ENCODE data around the gene NFKBIE. TPM values are rescaled to one million over a fixed set of nuclear protein-coding genes. Genes with fewer than 3 reads are reported as not detected.

The NFKBIE gene
- total and polyA plus RNA-seq, 2 experiments from 2014 or later: 14.6 to 25.9 TPM

DNA sequence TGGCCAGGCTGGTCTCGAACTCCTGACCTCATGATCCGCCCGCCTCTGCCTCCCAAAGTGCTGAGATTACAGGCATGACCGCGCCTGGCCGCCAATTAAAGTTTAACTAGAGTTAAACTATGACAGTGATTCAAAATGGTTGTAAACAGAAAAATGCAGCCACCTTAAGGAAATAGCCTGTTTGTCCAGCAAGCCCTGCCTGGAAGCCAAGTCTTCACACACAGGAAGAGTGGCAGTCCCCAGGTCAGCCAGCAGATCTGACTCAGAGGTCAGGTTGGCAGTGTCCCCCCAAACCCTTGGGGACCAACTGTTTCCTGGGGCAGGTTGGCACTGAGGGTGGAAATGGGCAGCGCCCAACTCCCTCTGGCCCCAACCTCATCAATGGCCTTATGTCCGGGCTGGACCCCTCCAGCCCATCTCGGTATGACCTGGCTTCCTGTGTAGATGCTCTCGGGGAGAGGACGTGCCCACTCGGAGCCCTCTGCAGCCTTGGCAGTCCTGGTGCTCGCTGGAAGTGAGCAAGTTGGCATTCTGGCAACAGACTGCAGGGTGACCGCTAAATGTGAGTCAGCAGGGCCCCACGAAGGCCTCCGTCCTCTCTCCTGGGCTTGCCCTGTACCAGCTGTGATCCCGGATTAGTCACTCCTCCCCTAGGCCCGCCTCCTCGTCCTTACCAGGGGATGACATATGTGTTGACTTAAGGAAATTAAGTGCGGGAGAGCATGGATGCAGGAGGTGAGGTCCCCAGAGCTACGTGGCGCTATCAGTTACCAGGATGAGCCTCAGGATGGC, 28.1 kb downstream of the NFKBIE start (continued):
- TF ChIP-seq POLR2AphosphoS5 (IDR thresholded peaks at IDR 0.05; ENCODE audit: low read depth) (no peak), ZNF331 (CRISPR knock-in tag; IDR thresholded peaks at IDR 0.05; ENCODE audit: low read depth) (no peak), EZH2 (IDR thresholded peaks at IDR 0.05; ENCODE audit: low read depth, unreplicated experiment) (no peak)
- TF ChIP-seq, protein P1, sequence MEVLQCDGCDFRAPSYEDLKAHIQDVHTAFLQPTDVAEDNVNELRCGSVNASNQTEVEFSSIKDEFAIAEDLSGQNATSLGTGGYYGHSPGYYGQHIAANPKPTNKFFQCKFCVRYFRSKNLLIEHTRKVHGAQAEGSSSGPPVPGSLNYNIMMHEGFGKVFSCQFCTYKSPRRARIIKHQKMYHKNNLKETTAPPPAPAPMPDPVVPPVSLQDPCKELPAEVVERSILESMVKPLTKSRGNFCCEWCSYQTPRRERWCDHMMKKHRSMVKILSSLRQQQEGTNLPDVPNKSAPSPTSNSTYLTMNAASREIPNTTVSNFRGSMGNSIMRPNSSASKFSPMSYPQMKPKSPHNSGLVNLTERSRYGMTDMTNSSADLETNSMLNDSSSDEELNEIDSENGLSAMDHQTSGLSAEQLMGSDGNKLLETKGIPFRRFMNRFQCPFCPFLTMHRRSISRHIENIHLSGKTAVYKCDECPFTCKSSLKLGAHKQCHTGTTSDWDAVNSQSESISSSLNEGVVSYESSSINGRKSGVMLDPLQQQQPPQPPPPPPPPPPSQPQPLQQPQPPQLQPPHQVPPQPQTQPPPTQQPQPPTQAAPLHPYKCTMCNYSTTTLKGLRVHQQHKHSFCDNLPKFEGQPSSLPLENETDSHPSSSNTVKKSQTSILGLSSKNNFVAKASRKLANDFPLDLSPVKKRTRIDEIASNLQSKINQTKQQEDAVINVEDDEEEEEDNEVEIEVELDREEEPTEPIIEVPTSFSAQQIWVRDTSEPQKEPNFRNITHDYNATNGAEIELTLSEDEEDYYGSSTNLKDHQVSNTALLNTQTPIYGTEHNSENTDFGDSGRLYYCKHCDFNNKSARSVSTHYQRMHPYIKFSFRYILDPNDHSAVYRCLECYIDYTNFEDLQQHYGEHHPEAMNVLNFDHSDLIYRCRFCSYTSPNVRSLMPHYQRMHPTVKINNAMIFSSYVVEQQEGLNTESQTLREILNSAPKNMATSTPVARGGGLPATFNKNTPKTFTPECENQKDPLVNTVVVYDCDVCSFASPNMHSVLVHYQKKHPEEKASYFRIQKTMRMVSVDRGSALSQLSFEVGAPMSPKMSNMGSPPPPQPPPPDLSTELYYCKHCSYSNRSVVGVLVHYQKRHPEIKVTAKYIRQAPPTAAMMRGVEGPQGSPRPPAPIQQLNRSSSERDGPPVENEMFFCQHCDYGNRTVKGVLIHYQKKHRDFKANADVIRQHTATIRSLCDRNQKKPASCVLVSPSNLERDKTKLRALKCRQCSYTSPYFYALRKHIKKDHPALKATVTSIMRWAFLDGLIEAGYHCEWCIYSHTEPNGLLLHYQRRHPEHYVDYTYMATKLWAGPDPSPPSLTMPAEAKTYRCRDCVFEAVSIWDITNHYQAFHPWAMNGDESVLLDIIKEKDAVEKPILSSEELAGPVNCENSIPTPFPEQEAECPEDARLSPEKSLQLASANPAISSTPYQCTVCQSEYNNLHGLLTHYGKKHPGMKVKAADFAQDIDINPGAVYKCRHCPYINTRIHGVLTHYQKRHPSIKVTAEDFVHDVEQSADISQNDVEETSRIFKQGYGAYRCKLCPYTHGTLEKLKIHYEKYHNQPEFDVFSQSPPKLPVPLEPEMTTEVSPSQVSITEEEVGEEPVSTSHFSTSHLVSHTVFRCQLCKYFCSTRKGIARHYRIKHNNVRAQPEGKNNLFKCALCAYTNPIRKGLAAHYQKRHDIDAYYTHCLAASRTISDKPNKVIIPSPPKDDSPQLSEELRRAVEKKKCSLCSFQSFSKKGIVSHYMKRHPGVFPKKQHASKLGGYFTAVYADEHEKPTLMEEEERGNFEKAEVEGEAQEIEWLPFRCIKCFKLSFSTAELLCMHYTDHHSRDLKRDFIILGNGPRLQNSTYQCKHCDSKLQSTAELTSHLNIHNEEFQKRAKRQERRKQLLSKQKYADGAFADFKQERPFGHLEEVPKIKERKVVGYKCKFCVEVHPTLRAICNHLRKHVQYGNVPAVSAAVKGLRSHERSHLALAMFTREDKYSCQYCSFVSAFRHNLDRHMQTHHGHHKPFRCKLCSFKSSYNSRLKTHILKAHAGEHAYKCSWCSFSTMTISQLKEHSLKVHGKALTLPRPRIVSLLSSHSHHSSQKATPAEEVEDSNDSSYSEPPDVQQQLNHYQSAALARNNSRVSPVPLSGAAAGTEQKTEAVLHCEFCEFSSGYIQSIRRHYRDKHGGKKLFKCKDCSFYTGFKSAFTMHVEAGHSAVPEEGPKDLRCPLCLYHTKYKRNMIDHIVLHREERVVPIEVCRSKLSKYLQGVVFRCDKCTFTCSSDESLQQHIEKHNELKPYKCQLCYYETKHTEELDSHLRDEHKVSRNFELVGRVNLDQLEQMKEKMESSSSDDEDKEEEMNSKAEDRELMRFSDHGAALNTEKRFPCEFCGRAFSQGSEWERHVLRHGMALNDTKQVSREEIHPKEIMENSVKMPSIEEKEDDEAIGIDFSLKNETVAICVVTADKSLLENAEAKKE (CRISPR knock-in tag; IDR thresholded peaks at IDR 0.05): no peak
- TF ChIP-seq, protein P2, sequence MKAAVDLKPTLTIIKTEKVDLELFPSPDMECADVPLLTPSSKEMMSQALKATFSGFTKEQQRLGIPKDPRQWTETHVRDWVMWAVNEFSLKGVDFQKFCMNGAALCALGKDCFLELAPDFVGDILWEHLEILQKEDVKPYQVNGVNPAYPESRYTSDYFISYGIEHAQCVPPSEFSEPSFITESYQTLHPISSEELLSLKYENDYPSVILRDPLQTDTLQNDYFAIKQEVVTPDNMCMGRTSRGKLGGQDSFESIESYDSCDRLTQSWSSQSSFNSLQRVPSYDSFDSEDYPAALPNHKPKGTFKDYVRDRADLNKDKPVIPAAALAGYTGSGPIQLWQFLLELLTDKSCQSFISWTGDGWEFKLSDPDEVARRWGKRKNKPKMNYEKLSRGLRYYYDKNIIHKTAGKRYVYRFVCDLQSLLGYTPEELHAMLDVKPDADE (IDR thresholded peaks at IDR 0.05): no peak

DNA sequence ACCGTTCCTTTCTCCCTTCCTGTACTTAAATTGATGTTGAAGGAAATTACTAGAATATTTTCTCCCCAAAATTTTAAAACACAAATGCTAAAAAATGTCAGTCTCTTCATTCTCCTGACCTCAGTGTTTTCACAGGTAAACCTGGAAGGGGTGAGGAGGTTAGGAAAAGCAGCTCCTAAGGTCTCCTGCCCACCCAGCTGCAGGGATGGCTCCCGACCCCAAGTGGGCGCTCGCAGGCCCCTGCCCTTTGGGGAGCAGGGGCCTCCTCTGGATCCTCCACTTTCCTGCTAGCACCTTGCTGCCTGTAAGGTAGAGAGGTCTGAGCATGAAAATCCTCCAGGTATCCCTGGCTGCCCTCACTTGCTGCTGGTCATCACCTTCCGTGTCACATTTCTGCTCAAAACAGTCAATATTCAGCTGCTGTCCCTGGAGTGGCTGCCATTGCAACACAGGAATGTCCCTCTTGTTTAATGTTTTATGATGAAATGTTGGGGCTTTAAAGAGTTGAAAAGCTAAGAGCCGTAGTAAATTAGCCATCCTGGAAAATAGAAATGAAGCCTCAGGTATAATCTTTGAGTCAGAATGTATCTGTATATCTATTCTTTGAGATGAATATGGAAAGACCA, 29.3 kb downstream of the NFKBIE start:
- Histone ChIP-seq H3K27ac (ENCODE audit: low read depth) (no peak overlapping the region), H3K4me2 (no peak overlapping the region), H3K9me2 (ENCODE audit: insufficient read depth) (no peaks in the 10 kb centered on the region), H3K36me3 (ENCODE audit: insufficient read depth) (0 out of 2 replicates have a peak, but pooled peaks cover 4% of the 10 kb centered on the region), H2AFZ (no peak overlapping the region), H4K20me1 (replicated peaks; ENCODE audit: insufficient read depth) (peaks cover 6% of the 10 kb centered on the region; the same call in 1 of the 2 replicates), H3K79me2 (replicated peaks; ENCODE audit: insufficient read depth) (no peaks in the 10 kb centered on the region), H3K4me3 (no peak overlapping the region), H3K4me1 (ENCODE audit: insufficient read depth) (peaks cover 19% of the 10 kb centered on the region; the same call in 1 of the 2 replicates), H3K27me3 (ENCODE audit: insufficient read depth) (0 out of 2 replicates have a peak, but pooled peaks cover 11% of the 10 kb centered on the region), H3F3A (replicated peaks; ENCODE audit: low read depth) (peaks cover 25% of the 10 kb centered on the region)
- H3K36me3 Mint-ChIP-seq (ENCODE audit: low read depth): peaks cover 52% of the 10 kb centered on the region
- peaks cover 43% of the 10 kb centered on the region for H3K4me1 Mint-ChIP-seq
- H3K27ac Mint-ChIP-seq: no peak overlapping the region
- no peaks in the 10 kb centered on the region; the same call in 2 of the 3 replicates for H3K9me3 Mint-ChIP-seq
- TF ChIP-seq, protein P3, sequence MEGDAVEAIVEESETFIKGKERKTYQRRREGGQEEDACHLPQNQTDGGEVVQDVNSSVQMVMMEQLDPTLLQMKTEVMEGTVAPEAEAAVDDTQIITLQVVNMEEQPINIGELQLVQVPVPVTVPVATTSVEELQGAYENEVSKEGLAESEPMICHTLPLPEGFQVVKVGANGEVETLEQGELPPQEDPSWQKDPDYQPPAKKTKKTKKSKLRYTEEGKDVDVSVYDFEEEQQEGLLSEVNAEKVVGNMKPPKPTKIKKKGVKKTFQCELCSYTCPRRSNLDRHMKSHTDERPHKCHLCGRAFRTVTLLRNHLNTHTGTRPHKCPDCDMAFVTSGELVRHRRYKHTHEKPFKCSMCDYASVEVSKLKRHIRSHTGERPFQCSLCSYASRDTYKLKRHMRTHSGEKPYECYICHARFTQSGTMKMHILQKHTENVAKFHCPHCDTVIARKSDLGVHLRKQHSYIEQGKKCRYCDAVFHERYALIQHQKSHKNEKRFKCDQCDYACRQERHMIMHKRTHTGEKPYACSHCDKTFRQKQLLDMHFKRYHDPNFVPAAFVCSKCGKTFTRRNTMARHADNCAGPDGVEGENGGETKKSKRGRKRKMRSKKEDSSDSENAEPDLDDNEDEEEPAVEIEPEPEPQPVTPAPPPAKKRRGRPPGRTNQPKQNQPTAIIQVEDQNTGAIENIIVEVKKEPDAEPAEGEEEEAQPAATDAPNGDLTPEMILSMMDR (conservative IDR thresholded peaks at IDR 0.05; ENCODE audit: low read depth in 2 of 2): peak; percentile 57 to 61
- TF ChIP-seq, protein P4, sequence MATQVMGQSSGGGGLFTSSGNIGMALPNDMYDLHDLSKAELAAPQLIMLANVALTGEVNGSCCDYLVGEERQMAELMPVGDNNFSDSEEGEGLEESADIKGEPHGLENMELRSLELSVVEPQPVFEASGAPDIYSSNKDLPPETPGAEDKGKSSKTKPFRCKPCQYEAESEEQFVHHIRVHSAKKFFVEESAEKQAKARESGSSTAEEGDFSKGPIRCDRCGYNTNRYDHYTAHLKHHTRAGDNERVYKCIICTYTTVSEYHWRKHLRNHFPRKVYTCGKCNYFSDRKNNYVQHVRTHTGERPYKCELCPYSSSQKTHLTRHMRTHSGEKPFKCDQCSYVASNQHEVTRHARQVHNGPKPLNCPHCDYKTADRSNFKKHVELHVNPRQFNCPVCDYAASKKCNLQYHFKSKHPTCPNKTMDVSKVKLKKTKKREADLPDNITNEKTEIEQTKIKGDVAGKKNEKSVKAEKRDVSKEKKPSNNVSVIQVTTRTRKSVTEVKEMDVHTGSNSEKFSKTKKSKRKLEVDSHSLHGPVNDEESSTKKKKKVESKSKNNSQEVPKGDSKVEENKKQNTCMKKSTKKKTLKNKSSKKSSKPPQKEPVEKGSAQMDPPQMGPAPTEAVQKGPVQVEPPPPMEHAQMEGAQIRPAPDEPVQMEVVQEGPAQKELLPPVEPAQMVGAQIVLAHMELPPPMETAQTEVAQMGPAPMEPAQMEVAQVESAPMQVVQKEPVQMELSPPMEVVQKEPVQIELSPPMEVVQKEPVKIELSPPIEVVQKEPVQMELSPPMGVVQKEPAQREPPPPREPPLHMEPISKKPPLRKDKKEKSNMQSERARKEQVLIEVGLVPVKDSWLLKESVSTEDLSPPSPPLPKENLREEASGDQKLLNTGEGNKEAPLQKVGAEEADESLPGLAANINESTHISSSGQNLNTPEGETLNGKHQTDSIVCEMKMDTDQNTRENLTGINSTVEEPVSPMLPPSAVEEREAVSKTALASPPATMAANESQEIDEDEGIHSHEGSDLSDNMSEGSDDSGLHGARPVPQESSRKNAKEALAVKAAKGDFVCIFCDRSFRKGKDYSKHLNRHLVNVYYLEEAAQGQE (IDR thresholded peaks at IDR 0.05; ENCODE audit: unreplicated experiment): no peak
- H3K4me3 Mint-ChIP-seq: no peak overlapping the region; the same call in 2 of the 3 replicates
- H3K27me3 Mint-ChIP-seq (ENCODE audit: insufficient read depth, low read depth, poor library complexity): peaks cover 20% of the 10 kb centered on the region
- DNase-seq (ENCODE audit: low spot score) (peak; percentile 56), ATAC-seq (peak; percentile 7)

All from GM23338 (cell line).